Kidney (tissue), 14 donors: ENCODE measurements around the gene KCNB1. TPM values are rescaled to one million over a fixed set of nuclear protein-coding genes. Genes with fewer than 3 reads are reported as not detected.

ENCODE experiments used
- DNase-seq, 5 donors: peaks; one replicate each; pipeline ENCODE4 v3.0.0-alpha.2; 2013 to 2020
- FAIRE-seq: peaks from 2 replicates; lab custom pipeline; 2012; peaks lifted over from hg19 to GRCh38; lab: Jason Lieb, UNC
- H3K27ac ChIP-seq, 2 donors: one replicate each; pipeline ENCODE4 v1.7.0; 2013; ENCODE audit warnings: low read depth in 2 of 2, low read length in 2 of 2, inconsistent platforms in 1 of 2
- H3K27me3 ChIP-seq: one replicate; pipeline ENCODE4 v1.7.1; 2013; ENCODE audit warnings: low read length, inconsistent platforms; ENCODE audit not compliant: control insufficient read depth, insufficient read depth
- H3K36me3 ChIP-seq, 3 donors: one replicate each; pipeline versions ENCODE4 v1.7.0 to v1.7.1; 2013; ENCODE audit warnings: low read length in 3 of 3, control low read depth in 1 of 3, inconsistent platforms in 1 of 3; ENCODE audit not compliant: insufficient read depth in 3 of 3, control insufficient read depth in 2 of 3
- H3K4me1 ChIP-seq, 3 donors: one replicate each; pipeline versions ENCODE4 v1.7.0 to v1.7.1; 2013; ENCODE audit warnings: low read length in 3 of 3, inconsistent platforms in 1 of 3, low read depth in 1 of 3; ENCODE audit not compliant: control insufficient read depth in 2 of 3, insufficient read depth in 2 of 3
- H3K4me3 ChIP-seq, 3 donors: one replicate each; pipeline versions ENCODE4 v1.7.0 to v1.8.1; 2013; ENCODE audit warnings: low read length in 3 of 3, control low read depth in 1 of 3, inconsistent platforms in 1 of 3
- H3K9ac ChIP-seq, 3 donors: one replicate each; pipeline versions ENCODE4 v1.7.0 to v1.7.1; 2013; ENCODE audit warnings: low read length in 3 of 3, control low read depth in 1 of 3, inconsistent platforms in 1 of 3
- H3K9me3 ChIP-seq, 3 donors: one replicate each; pipeline versions ENCODE4 v1.7.0 to v1.7.1; 2013; ENCODE audit warnings: low read length in 3 of 3, control low read depth in 1 of 3, inconsistent platforms in 1 of 3; ENCODE audit not compliant: control insufficient read depth in 2 of 3, insufficient read depth in 1 of 3
- intact Hi-C: fragments of 100-400 bp; cut with DNase I; formaldehyde crosslinking; loops from one replicate; pipeline ENCODE4 v1.11.1; 2022
- polyA plus RNA-seq: library from polyadenylated mRNA; stranded (reverse); fragments of 350-450 nt; fragmentation: Illumina TruSeq; extraction: RNeasy Lipid Tissue Mini Kit (QIAGEN cat#74804); gene quantifications from one replicate; pipeline ENCODE4 v1.2.3, GENCODE V29; 2014; ENCODE audit warnings: low read depth, low replicate concordance; ENCODE audit not compliant: insufficient read depth
- total RNA-seq: library from RNA; stranded (reverse); fragmentation: NEBNext Ultra II Directional; extraction: Animal tissue kit (Norgen Biotek cat#: 25700); gene quantifications from one replicate; pipeline ENCODE4 v1.2.1, GENCODE V29; 2021
- TF ChIP-seq, protein P1 (sequence below): IDR thresholded peaks from 3 replicates; pipeline ENCODE4 v1.5.1; 2012; ENCODE audit warnings: mild to moderate bottlenecking, moderate library complexity, borderline replicate concordance; ENCODE audit not compliant: insufficient read depth; ENCODE audit errors: extremely low read depth
- donor health status: control.
- donor health status: control.
- donor health status: control.
- donor health status: control.
- donor health status: control.
- donor health status: DM: yes; HTN: yes; CAD: no.
- donor health status: Normal renal cell carcinoma (clear cell type).

KCNB1 gene
- total and polyA plus RNA-seq, 2 donors from 2014 or later, result 0.26 to 1.2 TPM

DNA sequence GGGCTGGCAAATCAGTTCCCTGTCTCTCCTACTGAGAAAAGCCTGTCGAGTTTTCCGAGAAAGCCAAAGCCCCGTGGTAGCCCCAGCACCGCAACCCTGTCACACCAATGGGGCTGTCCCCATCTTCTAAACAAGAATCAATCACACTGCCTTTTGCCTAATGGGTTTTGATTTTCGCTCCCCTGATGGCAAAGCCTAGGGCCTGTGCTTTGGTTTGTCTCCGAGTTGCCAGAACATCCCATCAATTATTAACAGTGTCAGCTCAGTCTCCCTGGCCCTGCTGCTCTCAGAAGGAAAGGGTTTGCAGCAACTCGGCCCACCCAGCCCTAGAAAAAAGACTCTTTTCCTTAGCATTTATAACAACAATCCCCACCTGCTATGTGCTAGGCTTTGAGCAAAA, 4.2 kb downstream of the KCNB1 start:
- H3K4me1 ChIP-seq, result no peaks in the 10 kb centered on the region
- H3K9ac ChIP-seq, result no peak overlapping the region
- H3K36me3 ChIP-seq, result no peaks in the 10 kb centered on the region
- FAIRE-seq (no peak), DNase-seq (peak in 1 of 5 donors; percentile 29)
- no peaks in the 10 kb centered on the region for H3K9me3 ChIP-seq
- no peaks in the 10 kb centered on the region for H3K27me3 ChIP-seq
- no peak overlapping the region for H3K4me3 ChIP-seq
- TF ChIP-seq, protein P1, sequence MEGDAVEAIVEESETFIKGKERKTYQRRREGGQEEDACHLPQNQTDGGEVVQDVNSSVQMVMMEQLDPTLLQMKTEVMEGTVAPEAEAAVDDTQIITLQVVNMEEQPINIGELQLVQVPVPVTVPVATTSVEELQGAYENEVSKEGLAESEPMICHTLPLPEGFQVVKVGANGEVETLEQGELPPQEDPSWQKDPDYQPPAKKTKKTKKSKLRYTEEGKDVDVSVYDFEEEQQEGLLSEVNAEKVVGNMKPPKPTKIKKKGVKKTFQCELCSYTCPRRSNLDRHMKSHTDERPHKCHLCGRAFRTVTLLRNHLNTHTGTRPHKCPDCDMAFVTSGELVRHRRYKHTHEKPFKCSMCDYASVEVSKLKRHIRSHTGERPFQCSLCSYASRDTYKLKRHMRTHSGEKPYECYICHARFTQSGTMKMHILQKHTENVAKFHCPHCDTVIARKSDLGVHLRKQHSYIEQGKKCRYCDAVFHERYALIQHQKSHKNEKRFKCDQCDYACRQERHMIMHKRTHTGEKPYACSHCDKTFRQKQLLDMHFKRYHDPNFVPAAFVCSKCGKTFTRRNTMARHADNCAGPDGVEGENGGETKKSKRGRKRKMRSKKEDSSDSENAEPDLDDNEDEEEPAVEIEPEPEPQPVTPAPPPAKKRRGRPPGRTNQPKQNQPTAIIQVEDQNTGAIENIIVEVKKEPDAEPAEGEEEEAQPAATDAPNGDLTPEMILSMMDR, result no peak
- H3K27ac ChIP-seq, result no peak overlapping the region
- intact Hi-C loops, result no loop called here

DNA sequence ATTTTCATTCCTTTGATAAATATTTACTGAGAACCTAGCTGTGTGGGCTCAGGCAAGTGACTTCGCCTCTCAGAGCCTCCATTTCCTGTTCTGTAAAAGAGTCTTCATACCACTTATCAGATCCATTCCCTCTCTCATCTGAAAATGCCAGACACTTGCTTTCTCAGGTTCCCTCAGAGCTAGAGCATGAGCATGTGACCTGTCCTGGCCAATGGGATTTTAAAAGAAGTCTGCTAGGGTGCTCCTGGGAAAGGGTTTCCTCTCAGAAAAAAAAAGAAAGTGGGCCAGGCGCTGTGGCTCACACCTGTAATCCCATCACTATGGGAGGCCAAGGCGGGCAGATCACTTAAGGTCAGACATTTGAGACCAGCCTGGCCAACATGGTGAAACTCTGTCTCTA, 5.3 kb downstream of the KCNB1 start:
- DNase-seq (no peak), FAIRE-seq (no peak)
- no peak overlapping the region for H3K9ac ChIP-seq
- intact Hi-C loops, result no loop called here
- TF ChIP-seq, protein P1, result no peak
- no peaks in the 10 kb centered on the region for H3K36me3 ChIP-seq
- H3K27ac ChIP-seq, result no peak overlapping the region
- H3K4me1 ChIP-seq, result no peaks in the 10 kb centered on the region
- no peaks in the 10 kb centered on the region for H3K27me3 ChIP-seq
- H3K9me3 ChIP-seq, result no peaks in the 10 kb centered on the region
- no peak overlapping the region for H3K4me3 ChIP-seq

DNA sequence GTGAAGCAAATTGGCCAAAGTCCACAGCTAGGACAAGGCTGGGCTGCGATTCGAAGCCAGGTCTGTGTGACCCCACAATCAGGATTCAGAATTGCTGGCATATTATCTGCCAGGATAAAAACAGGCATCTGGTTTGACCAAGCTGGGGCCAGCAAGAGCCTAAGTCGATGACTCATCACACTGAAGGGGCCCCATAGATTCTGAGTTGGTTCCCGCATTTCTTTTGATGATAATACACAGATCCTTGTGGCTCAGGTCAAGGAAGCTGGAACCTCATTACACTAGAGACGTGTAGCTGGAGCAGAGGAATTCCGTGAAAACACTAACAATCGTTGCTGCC, 6.5 kb downstream of the KCNB1 start:
- Histone ChIP-seq H3K4me1 (no peaks in the 10 kb centered on the region), H3K9ac (no peak overlapping the region), H3K36me3 (no peaks in the 10 kb centered on the region), H3K4me3 (no peak overlapping the region), H3K27me3 (no peaks in the 10 kb centered on the region), H3K9me3 (no peaks in the 10 kb centered on the region), H3K27ac (no peak overlapping the region)
- DNase-seq (no peak), FAIRE-seq (no peak)
- TF ChIP-seq, protein P1, result no peak
- intact Hi-C loops, result no loop called here

DNA sequence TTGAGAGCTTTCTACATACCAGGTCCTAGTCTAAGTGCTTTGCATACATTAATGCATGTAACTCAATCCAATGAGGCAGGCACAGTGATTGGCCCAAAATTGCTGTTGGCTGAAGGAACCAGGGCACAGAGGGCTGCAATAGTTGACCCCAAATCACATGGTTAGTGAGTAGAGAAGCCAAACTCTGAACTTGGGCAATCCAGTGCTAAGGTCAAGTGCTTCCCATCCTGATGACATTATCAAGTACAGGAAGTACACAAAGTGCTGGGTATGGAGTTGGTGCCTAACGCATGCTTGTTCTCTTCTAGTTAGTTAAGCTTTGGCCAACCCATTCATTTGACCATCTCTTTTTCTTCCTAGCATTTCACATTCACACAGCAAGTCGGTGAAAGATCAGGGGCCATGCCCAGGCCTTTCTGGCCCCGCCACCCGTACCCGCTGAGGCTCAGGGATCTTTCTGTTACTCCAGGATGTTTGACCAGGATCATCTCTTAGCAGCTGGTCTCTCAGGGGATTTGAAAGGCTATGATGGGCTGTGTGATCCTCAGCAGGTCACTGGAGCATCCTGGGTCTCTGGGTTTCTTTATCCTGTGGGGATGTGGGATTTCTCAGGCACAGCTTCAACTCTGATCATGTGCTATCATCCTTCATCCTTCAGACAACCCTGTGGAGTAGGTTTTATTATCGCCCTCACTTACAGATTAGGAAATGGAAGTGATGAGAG, 7.0 kb downstream of the KCNB1 start:
- DNase-seq (no peak), FAIRE-seq (no peak)
- Histone ChIP-seq H3K27me3 (no peaks in the 10 kb centered on the region), H3K36me3 (no peaks in the 10 kb centered on the region), H3K9me3 (no peaks in the 10 kb centered on the region), H3K27ac (no peak overlapping the region), H3K4me3 (no peak overlapping the region), H3K4me1 (no peaks in the 10 kb centered on the region), H3K9ac (no peak overlapping the region)
- TF ChIP-seq, protein P1, result no peak
- intact Hi-C loops, result no loop called here
